ENCODE data around the gene NCOA7. TPM values are rescaled to one million over a fixed set of nuclear protein-coding genes. Genes with fewer than 3 reads are reported as not detected.

Gene NCOA7
- total RNA-seq, 6 experiments from 2014 or later: 11.4 to 71.8 (median 23.0) TPM

GRCh38 chr6:125882243-125882642 lies 91.5 kb downstream of the NCOA7 start:
- ATAC-seq (no peak), DNase-seq (no peak)
- intact Hi-C loops (cut with DNase I): no loop called here
- H3K27me3 ChIP-seq: no peaks in the 10 kb centered on the region
- H3K27ac ChIP-seq: no peak overlapping the region
- no peaks in the 10 kb centered on the region for H3K4me1 ChIP-seq
- no peak overlapping the region for H3K4me3 ChIP-seq
- H3K9me3 ChIP-seq: no peaks in the 10 kb centered on the region
- H3K36me3 ChIP-seq: peaks cover 0 to 11% (median 1%) of the 10 kb centered on the region in 4 donors
- TF ChIP-seq POLR2A (IDR thresholded peaks at IDR 0.05) (no peak), CTCF (IDR thresholded peaks at IDR 0.05) (no peak)
- WGBS (ENCODE audit: insufficient coverage, low coverage, low lambda C conversion rate, missing lambda C conversion rate): 93% methylated on average over 4 of the region's 4 CpGs

DNA sequence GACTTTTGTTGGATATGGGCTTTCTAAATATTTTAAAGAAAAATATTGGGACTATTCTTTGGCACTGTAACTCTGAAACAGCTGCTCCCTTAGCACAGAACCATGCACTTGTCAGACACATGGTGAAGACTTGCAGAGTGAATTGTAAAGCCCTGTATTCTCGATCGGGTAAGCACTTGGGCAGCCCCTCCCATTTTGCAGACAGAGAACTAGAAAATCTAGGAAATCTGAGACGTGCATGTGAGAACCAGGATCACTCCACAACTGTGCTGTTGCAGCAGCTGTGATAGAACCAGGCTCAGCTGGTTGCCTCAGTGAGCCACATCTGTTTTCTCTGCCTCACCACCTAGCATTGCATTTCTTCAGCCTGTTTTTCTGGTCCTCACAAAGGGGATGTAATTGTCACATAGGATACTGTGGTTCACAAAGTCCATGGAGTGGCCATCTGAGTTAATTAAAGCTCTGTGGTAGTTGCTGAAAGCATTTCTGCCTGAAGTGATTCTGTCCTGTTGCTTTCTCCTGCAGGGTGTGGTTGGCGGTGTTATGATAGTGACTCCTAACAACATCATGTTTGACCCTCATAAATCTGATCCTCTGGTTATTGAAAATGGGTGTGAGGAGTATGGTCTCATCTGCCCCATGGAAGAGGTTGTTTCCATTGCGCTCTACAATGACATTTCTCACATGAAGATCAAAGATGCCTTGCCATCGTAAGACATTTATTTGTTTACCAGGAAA lies 94.0 kb downstream of the NCOA7 start:
- DNase-seq: no peak
- Histone ChIP-seq H3K4me1 (no peaks in the 10 kb centered on the region), H3K27ac (no peak overlapping the region), H3K4me3 (no peak overlapping the region), H3K9me3 (no peaks in the 10 kb centered on the region), H3K36me3 (peaks cover 0 to 11% (median 1%) of the 10 kb centered on the region in 4 donors), H3K27me3 (no peaks in the 10 kb centered on the region)
- intact Hi-C loops (cut with DNase I): no loop called here
- 68% methylated on average over 6 of the region's 6 CpGs for WGBS (ENCODE audit: insufficient coverage, low coverage, low lambda C conversion rate, missing lambda C conversion rate)
- ATAC-seq: no peak
- TF ChIP-seq CTCF (IDR thresholded peaks at IDR 0.05): no peak

- WGBS (ENCODE audit: insufficient coverage, low coverage, low lambda C conversion rate, missing lambda C conversion rate): 100% methylated on average over 1 of the region's 1 CpG
- no peak overlapping the region for H3K27ac ChIP-seq
- TF ChIP-seq POLR2A (IDR thresholded peaks at IDR 0.05) (no peak), CTCF (IDR thresholded peaks at IDR 0.05) (no peak)
- peaks cover 0 to 8% (median 1%) of the 10 kb centered on the region in 4 donors for H3K36me3 ChIP-seq
- H3K4me1 ChIP-seq: no peaks in the 10 kb centered on the region
- no peaks in the 10 kb centered on the region for H3K27me3 ChIP-seq
- no peaks in the 10 kb centered on the region for H3K9me3 ChIP-seq
- ATAC-seq: no peak
- intact Hi-C loops (cut with DNase I): no loop called here
- H3K4me3 ChIP-seq: no peak overlapping the region
- DNase-seq: no peak
These were observed 95.3 kb downstream of the NCOA7 start for GRCh38 chr6:125886021-125886420.

- intact Hi-C loops (cut with DNase I): no loop called here
- Histone ChIP-seq H3K36me3 (peaks cover 0 to 2% (median 0%) of the 10 kb centered on the region in 4 donors), H3K27me3 (no peaks in the 10 kb centered on the region)
These were observed 96.2 kb downstream of the NCOA7 start for GRCh38 chr6:125886914-125887313.

More at GRCh38 chr6:125886914-125887313, 96.2 kb downstream of the NCOA7 start:
- 80% methylated on average over 2 of the region's 2 CpGs for WGBS (ENCODE audit: insufficient coverage, low coverage, low lambda C conversion rate, missing lambda C conversion rate)
- no peak for TF ChIP-seq POLR2A (IDR thresholded peaks at IDR 0.05)
- TF ChIP-seq CTCF (IDR thresholded peaks at IDR 0.05): no peak
- Histone ChIP-seq H3K27ac (no peak overlapping the region), H3K4me3 (no peak overlapping the region), H3K9me3 (no peaks in the 10 kb centered on the region), H3K4me1 (no peaks in the 10 kb centered on the region)
- no peak for ATAC-seq
- no peak for DNase-seq

Measured in right lobe of liver (tissue), 6 donors.